GM23338 (cell line): ENCODE measurements around the gene ZNFX1.

Experiments
- EZH2 ChIP-seq: fragments of 200-600 bp; sonication (generic); IDR thresholded peaks from one replicate; pipeline ENCODE4 v1.8.0; 2017; ENCODE audit warnings: antibody characterized with exemption, mild to moderate bottlenecking, low read depth; ENCODE audit not compliant: unreplicated experiment
- EZH2phosphoT487 ChIP-seq: fragments of 200-600 bp; sonication (generic); IDR thresholded peaks from one replicate; pipeline ENCODE4 v1.8.1; 2018; ENCODE audit warnings: antibody characterized with exemption; ENCODE audit not compliant: unreplicated experiment
- POLR2AphosphoS5 ChIP-seq: IDR thresholded peaks from 2 replicates; pipeline ENCODE4 v1.6.1; 2016; ENCODE audit warnings: antibody characterized with exemption, low read depth
- ZNF114 ChIP-seq: fragments of 250-450 bp; sonication (Bioruptor Pico); IDR thresholded peaks from 2 replicates; pipeline ENCODE4 v1.5.0; 2020; ENCODE audit warnings: mild to moderate bottlenecking, moderate library complexity
- TF ChIP-seq, protein P1 (sequence below), 2 experiments: fragments of 200-600 bp in 1 of 2; sonication (generic) in 1 of 2; conservative IDR thresholded peaks; 2 replicates each; pipeline versions ENCODE4 v1.5.1 to v1.6.1; 2016 to 2017; ENCODE audit warnings: antibody characterized with exemption in 2 of 2, low read depth in 2 of 2, mild to moderate bottlenecking in 2 of 2, moderate library complexity in 1 of 2

DNA sequence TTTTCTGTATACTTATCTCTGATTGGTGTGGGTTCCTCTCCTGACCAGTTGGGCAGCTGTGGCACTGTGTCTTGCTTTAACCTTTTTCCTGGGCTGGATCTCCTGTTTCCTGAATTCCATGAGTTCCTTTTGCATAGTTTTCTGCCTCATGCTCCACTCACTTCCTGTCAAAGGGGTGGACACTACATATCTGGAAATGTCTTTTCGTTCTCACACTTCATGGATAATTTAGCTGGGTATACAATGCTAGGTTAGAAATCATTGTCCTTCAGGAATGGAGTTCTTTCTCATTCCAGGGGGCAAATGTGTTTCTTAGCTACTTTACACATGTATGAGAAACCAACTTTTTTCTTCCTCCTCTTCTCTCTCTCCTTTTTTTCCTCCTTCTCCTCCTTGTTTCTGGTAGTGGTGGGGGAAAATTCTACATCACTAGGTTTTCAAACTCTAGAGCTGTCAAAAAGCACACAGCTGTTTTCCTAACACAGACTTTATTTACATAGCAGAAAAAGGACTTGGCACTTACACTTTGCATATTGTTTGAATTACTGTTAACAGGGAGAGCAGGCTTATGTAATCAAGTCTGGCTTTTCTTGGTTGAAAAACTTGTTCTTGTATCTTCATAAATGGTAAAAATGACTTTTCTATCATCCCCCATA lies 67.6 kb downstream of the ZNFX1 start:
- TF ChIP-seq EZH2 (no peak), POLR2AphosphoS5 (no peak), EZH2phosphoT487 (no peak), ZNF114 (CRISPR knock-in tag) (no peak)
- TF ChIP-seq, protein P1, sequence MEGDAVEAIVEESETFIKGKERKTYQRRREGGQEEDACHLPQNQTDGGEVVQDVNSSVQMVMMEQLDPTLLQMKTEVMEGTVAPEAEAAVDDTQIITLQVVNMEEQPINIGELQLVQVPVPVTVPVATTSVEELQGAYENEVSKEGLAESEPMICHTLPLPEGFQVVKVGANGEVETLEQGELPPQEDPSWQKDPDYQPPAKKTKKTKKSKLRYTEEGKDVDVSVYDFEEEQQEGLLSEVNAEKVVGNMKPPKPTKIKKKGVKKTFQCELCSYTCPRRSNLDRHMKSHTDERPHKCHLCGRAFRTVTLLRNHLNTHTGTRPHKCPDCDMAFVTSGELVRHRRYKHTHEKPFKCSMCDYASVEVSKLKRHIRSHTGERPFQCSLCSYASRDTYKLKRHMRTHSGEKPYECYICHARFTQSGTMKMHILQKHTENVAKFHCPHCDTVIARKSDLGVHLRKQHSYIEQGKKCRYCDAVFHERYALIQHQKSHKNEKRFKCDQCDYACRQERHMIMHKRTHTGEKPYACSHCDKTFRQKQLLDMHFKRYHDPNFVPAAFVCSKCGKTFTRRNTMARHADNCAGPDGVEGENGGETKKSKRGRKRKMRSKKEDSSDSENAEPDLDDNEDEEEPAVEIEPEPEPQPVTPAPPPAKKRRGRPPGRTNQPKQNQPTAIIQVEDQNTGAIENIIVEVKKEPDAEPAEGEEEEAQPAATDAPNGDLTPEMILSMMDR (conservative IDR thresholded peaks at IDR 0.05; ENCODE audit: low read depth in 2 of 2), result no peak
